ENCODE data around the gene BMP10. TPM values are rescaled to one million over a fixed set of nuclear protein-coding genes. Genes with fewer than 3 reads are reported as not detected.

The BMP10 gene
- total and polyA plus RNA-seq, 2 of the 8 experiments (the other 6 are each of a cell fraction or from before 2014, with no cell fraction given), result not detected

GRCh38 chr2:68916226-68916625, 45.0 kb upstream of the BMP10 start:
- Histone ChIP-seq H3K23me2 (ENCODE audit: low read depth, low read length) (no peaks in the 10 kb centered on the region), H3K4me2 (ENCODE audit: insufficient read depth in 1 of 2, low read depth in 2 of 2, low read length in 2 of 2) (no peak overlapping the region), H3K79me2 (ENCODE audit: control insufficient read depth in 1 of 2, insufficient read depth in 2 of 2, low read length in 2 of 2) (no peaks in the 10 kb centered on the region), H4K8ac (ENCODE audit: extremely low read depth, insufficient read depth, low read length) (no peak overlapping the region), H3K27ac (ENCODE audit: low read depth, low read length) (no peak overlapping the region), H4K5ac (ENCODE audit: insufficient read length, low read depth, low read length) (no peak overlapping the region), H3K56ac (replicated peaks; ENCODE audit: insufficient read length, low read depth, low read length) (no peak overlapping the region), H4K20me1 (replicated peaks in 1 of 2; ENCODE audit: control insufficient read depth in 1 of 2, insufficient read depth in 2 of 2, low read length in 2 of 2) (no peaks in the 10 kb centered on the region), H2BK5ac (ENCODE audit: low read depth, low read length) (no peak overlapping the region), H2BK120ac (replicated peaks; ENCODE audit: low read depth, low read length) (no peak overlapping the region), H3K23ac (ENCODE audit: insufficient read length) (no peak overlapping the region), H3K9me3 (ENCODE audit: insufficient read depth in 2 of 2, low read depth in 1 of 2, low read length in 1 of 2) (no peaks in the 10 kb centered on the region), H2BK20ac (ENCODE audit: low read length) (no peak overlapping the region), H3K4me1 (replicated peaks in 1 of 4; ENCODE audit: control insufficient read depth in 3 of 4, insufficient read depth in 4 of 4, low read length in 3 of 4) (peaks cover 0 to 3% (median 2%) of the 10 kb centered on the region in 4 experiments; a peak in 2 of 7 replicates), H3K27me3 (replicated peaks in 1 of 4; ENCODE audit: control insufficient read depth in 3 of 4, extremely low read depth in 1 of 4, insufficient read depth in 3 of 4, low read length in 3 of 4) (no peaks in the 10 kb centered on the region), H3K4me3 (ENCODE audit: extremely low read depth in 1 of 4, insufficient read depth in 2 of 4, low read depth in 3 of 4, low read length in 4 of 4) (no peak overlapping the region), H3K36me3 (ENCODE audit: control insufficient read depth in 2 of 4, insufficient read depth in 4 of 4, low read length in 3 of 4) (no peaks in the 10 kb centered on the region), H2AK5ac (ENCODE audit: low read depth, low read length) (no peak overlapping the region), H2BK15ac (ENCODE audit: low read length) (no peak overlapping the region), H2BK12ac (ENCODE audit: low read depth, low read length) (no peak overlapping the region), H4K91ac (replicated peaks; ENCODE audit: insufficient read length, low read length) (no peak overlapping the region), H3K14ac (ENCODE audit: insufficient read length) (no peak overlapping the region), H3K9ac (replicated peaks in 1 of 4; ENCODE audit: extremely low read depth in 1 of 4, low read depth in 3 of 4, low read length in 3 of 4) (no peak overlapping the region), H3K18ac (ENCODE audit: extremely low read depth, low read length) (no peak overlapping the region), H3K79me1 (ENCODE audit: low read depth, low read length) (no peaks in the 10 kb centered on the region), H3K4ac (replicated peaks; ENCODE audit: insufficient read length, low read depth, low read length) (no peak overlapping the region), H2AFZ (ENCODE audit: low read length) (no peak overlapping the region)
- ChIA-PET POLR2A (ENCODE audit: partially characterized antibody) (no interaction called here), CTCF (ENCODE audit: partially characterized antibody) (interaction anchor here (1.5 to 5.0 kb wide), 2 partner anchors 10 to 75 kb away, joined by 3 to 54 read pairs; no protein-coding TSS in a partner anchor)
- FAIRE-seq (no peak), DNase-seq (ENCODE audit: low read depth in 1 of 2, low spot score in 2 of 2) (no peak)
- 93% methylated on average over 1 of the region's 1 CpG; no CpG with 5 or more reads in 1 of the 2 experiments for WGBS, 2 experiments (ENCODE audit: extremely low coverage in 1 of 2, insufficient coverage in 1 of 2, insufficient read length in 1 of 2, insufficient replicate concordance in 2 of 2, low coverage in 1 of 2, low lambda C conversion rate in 2 of 2, missing lambda C conversion rate in 1 of 2)
- TF ChIP-seq RXRA (IDR thresholded peaks at IDR 0.05; ENCODE audit: insufficient read depth, low read depth, low read length), result no peak
- no peak for TF ChIP-seq CTCF (IDR thresholded peaks at IDR 0.05; ENCODE audit: control extremely low read depth in 1 of 3, insufficient read depth in 1 of 3, low read depth in 1 of 3, low read length in 3 of 3)
- TF ChIP-seq TCF12 (IDR thresholded peaks at IDR 0.05; ENCODE audit: low read depth, low read length), result no peak
- TF ChIP-seq EGR1 (IDR thresholded peaks at IDR 0.05; ENCODE audit: borderline replicate concordance, low read depth, low read length), result no peak
- TF ChIP-seq ATF2 (IDR thresholded peaks at IDR 0.05; ENCODE audit: low read length), result no peak
- TF ChIP-seq PHF8 (conservative IDR thresholded peaks at IDR 0.05; ENCODE audit: low read depth, low read length), result no peak
- no peak for TF ChIP-seq SAP30 (IDR thresholded peaks at IDR 0.05; ENCODE audit: insufficient read depth, insufficient replicate concordance, low read length)
- no peak for TF ChIP-seq RBBP5 (IDR thresholded peaks at IDR 0.05; ENCODE audit: borderline replicate concordance, low read depth, low read length)
